GM19468 (cell line): Measurements from ENCODE around the gene EEF2.
"Not testable (repeated sequence)": the region's sequence is repeated elsewhere in the genome, so short reads cannot be mapped to it uniquely, and the experiment has no call there.

Source experiments
- ATAC-seq: cut with Tn5 transposase; IDR thresholded peaks from one replicate; pipeline ENCODE4 v1.9.1; 2021; ENCODE audit warnings: mild to moderate bottlenecking, moderate library complexity, moderate number of reproducible peaks; ENCODE audit not compliant: unreplicated experiment; ENCODE audit errors: extremely low read depth

Gene EEF2

GRCh38 chr19:4015705-4016402 is 30.6 kb upstream of the EEF2 start:
- no peak for ATAC-seq

GRCh38 chr19:4014541-4015491 is 29.6 kb upstream of the EEF2 start:
- ATAC-seq = no peak

- no peak for ATAC-seq
Observed at GRCh38 chr19:4013886-4014540, 28.8 kb upstream of the EEF2 start.

- ATAC-seq = no peak
Observed at GRCh38 chr19:4012975-4013634, 27.8 kb upstream of the EEF2 start.

- no peak for ATAC-seq
Observed at GRCh38 chr19:4012092-4012974, 27.1 kb upstream of the EEF2 start.

- not testable (repeated sequence) for ATAC-seq
Observed at GRCh38 chr19:4011430-4011829, 26.2 kb upstream of the EEF2 start.

- no peak for ATAC-seq
Observed at GRCh38 chr19:4010808-4011110, 25.5 kb upstream of the EEF2 start.

GRCh38 chr19:4009990-4010807 is 24.9 kb upstream of the EEF2 start:
- ATAC-seq = no peak

GRCh38 chr19:4007836-4008539 is 22.7 kb upstream of the EEF2 start:
- no peak for ATAC-seq

GRCh38 chr19:4007021-4007835 is 22.0 kb upstream of the EEF2 start, which contains the start of gene PIAS4:
Gene PIAS4 (plus strand): TSS chr19:4007736. CDS start chr19:4007761, 25 bp downstream.
- ATAC-seq = peak; percentile 45

- not testable (repeated sequence) for ATAC-seq
Observed at GRCh38 chr19:4005436-4005835, 20.2 kb upstream of the EEF2 start.

GRCh38 chr19:4000798-4001197 is 15.5 kb upstream of the EEF2 start:
- not testable (repeated sequence) for ATAC-seq

- not testable (repeated sequence) for ATAC-seq
Observed at GRCh38 chr19:3998667-3999412, 13.6 kb upstream of the EEF2 start.

- ATAC-seq = no peak
Observed at GRCh38 chr19:3995607-3996006, 10.3 kb upstream of the EEF2 start.

GRCh38 chr19:3990815-3991117 is 5.5 kb upstream of the EEF2 start:
- ATAC-seq = no peak

GRCh38 chr19:3987619-3988371 is 2.5 kb upstream of the EEF2 start:
- no peak for ATAC-seq
